MCF 10A (cell line): Measurements from ENCODE around the gene CD180. TPM values are rescaled to one million over a fixed set of nuclear protein-coding genes. Genes with fewer than 3 reads are reported as not detected.

ENCODE experiments used
- BruUV-seq: library from RNA; stranded (reverse); fragments of 400-500 nt; replicated peaks from 2 replicates; lab custom pipeline; 2021; lab: Mats Ljungman, UMichigan
- CTCF ChIA-PET: fragments of 300-600 bp; sonication (Branson Sonifier 250); formaldehyde crosslinking; extraction: SDS; loops from one replicate; lab custom pipeline; 2021; ENCODE audit warnings: antibody characterized with exemption, inconsistent platforms; lab: Yijun Ruan, JAX
- POLR2A ChIA-PET: fragments of 300-600, 350-650 bp; sonication (Branson Sonifier 250); formaldehyde crosslinking; extraction: SDS; loops from one replicate; lab custom pipeline; 2020; ENCODE audit warnings: antibody characterized with exemption, inconsistent platforms; lab: Yijun Ruan, JAX
- DNase-seq: peaks from one replicate; pipeline ENCODE4 v3.0.0-alpha.2; 2018; ENCODE audit not compliant: unreplicated experiment
- H3K27ac Mint-ChIP-seq: one replicate; pipeline ENCODE4 v1.8.0; 2022; ENCODE audit warnings: mild to moderate bottlenecking, low read depth, mixed read lengths; ENCODE audit not compliant: unreplicated experiment
- H3K27me3 Mint-ChIP-seq: one replicate; pipeline ENCODE4 v1.8.0; 2022; ENCODE audit warnings: mixed read lengths; ENCODE audit not compliant: insufficient read depth, unreplicated experiment
- H3K36me3 Mint-ChIP-seq: one replicate; pipeline ENCODE4 v1.8.0; 2022; ENCODE audit warnings: mild to moderate bottlenecking, moderate library complexity, mixed read lengths; ENCODE audit not compliant: insufficient read depth, unreplicated experiment
- H3K4me1 Mint-ChIP-seq: one replicate; pipeline ENCODE4 v1.8.0; 2022; ENCODE audit warnings: mixed read lengths; ENCODE audit not compliant: insufficient read depth, unreplicated experiment
- H3K4me3 Mint-ChIP-seq: one replicate; pipeline ENCODE4 v1.8.0; 2022; ENCODE audit warnings: mild to moderate bottlenecking, moderate library complexity, mixed read lengths; ENCODE audit not compliant: unreplicated experiment
- H3K9me3 Mint-ChIP-seq: one replicate; pipeline ENCODE4 v1.8.0; 2022; ENCODE audit warnings: mixed read lengths; ENCODE audit not compliant: unreplicated experiment
- CTCF ChIP-seq: fragments of 200-600 bp; IDR thresholded peaks from one replicate; pipeline ENCODE4 v1.8.0; 2022; ENCODE audit warnings: antibody characterized with exemption, mild to moderate bottlenecking; ENCODE audit not compliant: unreplicated experiment
- intact Hi-C: fragments of 100-400 bp; cut with micrococcal nuclease; formaldehyde crosslinking; loops from 2 replicates; pipeline ENCODE4 v1.14.1; 2022
- total RNA-seq: library from RNA; stranded (reverse); gene quantifications from 2 replicates; pipeline ENCODE4 v1.2.3, GENCODE V29; 2022

CD180 gene
- total RNA-seq, 1 experiment from 2014 or later, result 0.07 TPM

GRCh38 chr5:67221487-67222242, 25.1 kb upstream of the CD180 start:
- H3K36me3 Mint-ChIP-seq, result no peaks in the 10 kb centered on the region
- no peaks in the 10 kb centered on the region for H3K27me3 Mint-ChIP-seq
- H3K27ac Mint-ChIP-seq, result no peak overlapping the region
- no TSS peak for BruUV-seq
- no peak overlapping the region for H3K4me3 Mint-ChIP-seq
- no peak for TF ChIP-seq CTCF
- no peaks in the 10 kb centered on the region for H3K9me3 Mint-ChIP-seq
- intact Hi-C loops, result no loop called here
- ChIA-PET POLR2A (no interaction called here), CTCF (interaction anchor here (0.6 to 3.4 kb wide), 3 partner anchors 10 to 12 kb away, joined by 3 to 12 read pairs (median 4); no protein-coding TSS in a partner anchor)
- no peak for DNase-seq
- no peaks in the 10 kb centered on the region for H3K4me1 Mint-ChIP-seq

- POLR2A ChIA-PET, result no interaction called here
Observed at GRCh38 chr5:67216564-67216963, 20.0 kb upstream of the CD180 start.

GRCh38 chr5:67215519-67216471, 19.2 kb upstream of the CD180 start:
- Mint-ChIP-seq H3K4me1 (peaks cover 18% of the 10 kb centered on the region), H3K4me3 (no peak overlapping the region), H3K27ac (no peak overlapping the region), H3K27me3 (no peaks in the 10 kb centered on the region), H3K9me3 (no peaks in the 10 kb centered on the region), H3K36me3 (no peaks in the 10 kb centered on the region)
- DNase-seq, result no peak
- no TSS peak for BruUV-seq
- POLR2A ChIA-PET, result interaction anchor here (1.1 kb wide), 1 partner anchor 17 kb away, joined by 4 read pairs; no protein-coding TSS in a partner anchor
- CTCF ChIA-PET, result interaction anchor here (0.7 to 1.0 kb wide), 2 partner anchors 9 to 50 kb away, joined by 3 read pairs; no protein-coding TSS in a partner anchor
- intact Hi-C loops, result no loop called here
- no peak for TF ChIP-seq CTCF

More at GRCh38 chr5:67216564-67216963, 20.0 kb upstream of the CD180 start:
- intact Hi-C loops, result no loop called here
- no peak for TF ChIP-seq CTCF
- Mint-ChIP-seq H3K4me3 (no peak overlapping the region), H3K9me3 (no peaks in the 10 kb centered on the region), H3K4me1 (peaks cover 17% of the 10 kb centered on the region), H3K27me3 (no peaks in the 10 kb centered on the region), H3K27ac (no peak overlapping the region), H3K36me3 (no peaks in the 10 kb centered on the region)
- no peak for DNase-seq
- CTCF ChIA-PET, result interaction anchor here (0.6 kb wide), 1 partner anchor 59 kb away, joined by 4 read pairs; no protein-coding TSS in a partner anchor
- BruUV-seq, result no TSS peak
